ENCODE data around the gene PCYOX1L.
A peak's percentile ranks its signal among the peaks of the same experiment; 100 is the strongest.

PCYOX1L gene

DNA sequence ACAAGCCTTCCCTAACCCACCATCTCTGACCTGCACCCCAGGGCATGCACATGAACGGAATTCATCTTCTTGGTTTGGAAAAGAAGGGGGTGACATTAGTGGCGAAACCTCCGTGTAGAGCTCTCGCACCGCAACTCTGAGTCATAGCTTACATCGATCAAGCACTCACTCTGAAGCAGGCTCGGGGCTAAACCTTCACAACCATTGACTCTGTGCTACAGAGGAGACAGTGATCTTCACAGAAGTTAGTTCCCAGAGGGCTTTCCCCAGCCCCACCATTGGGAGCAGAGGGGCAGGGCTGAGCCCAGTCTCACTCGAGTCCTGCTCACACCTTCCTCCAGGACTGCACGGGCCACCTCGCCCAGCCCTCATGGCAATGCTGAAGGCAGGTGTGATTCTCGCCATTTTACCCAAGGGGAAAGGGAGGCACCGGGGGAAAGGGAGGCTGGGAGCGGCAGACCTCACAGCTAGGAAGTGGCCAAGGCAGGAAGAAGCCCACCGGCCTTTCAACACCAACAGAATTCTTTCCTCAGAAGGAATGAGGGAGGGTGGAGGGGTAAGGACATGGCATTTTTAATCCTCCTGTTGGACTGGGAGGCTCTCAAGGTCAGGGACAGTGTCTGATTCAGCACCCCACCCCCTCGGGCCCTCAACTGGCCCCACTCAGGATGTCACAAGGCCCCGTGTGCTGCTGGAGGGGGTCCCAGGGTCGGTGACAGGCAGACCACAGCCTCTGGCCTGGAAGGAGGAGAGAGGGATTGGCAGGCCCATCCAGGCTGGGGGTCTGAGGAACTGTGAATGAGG lies 47.1 kb downstream of the PCYOX1L start:
- Histone ChIP-seq H3K4me1 (peaks cover 0 to 55% (median 35%) of the 10 kb centered on the region in 4 donors), H3K9me3 (no peaks in the 10 kb centered on the region), H3K27me3 (no peaks in the 10 kb centered on the region), H3K36me3 (peaks cover 26 to 28% (median 28%) of the 10 kb centered on the region in 3 donors), H3K27ac (peak overlapping the region; percentile 90 to 98), H3K4me3 (peak overlapping the region; percentile 30 to 94)
- peak in 1 of 2 donors; percentile 70 for DNase-seq
- intact Hi-C loops (cut with DNase I; ENCODE audit: low total_unique reads), result no loop called here
- TF ChIP-seq, protein P1, sequence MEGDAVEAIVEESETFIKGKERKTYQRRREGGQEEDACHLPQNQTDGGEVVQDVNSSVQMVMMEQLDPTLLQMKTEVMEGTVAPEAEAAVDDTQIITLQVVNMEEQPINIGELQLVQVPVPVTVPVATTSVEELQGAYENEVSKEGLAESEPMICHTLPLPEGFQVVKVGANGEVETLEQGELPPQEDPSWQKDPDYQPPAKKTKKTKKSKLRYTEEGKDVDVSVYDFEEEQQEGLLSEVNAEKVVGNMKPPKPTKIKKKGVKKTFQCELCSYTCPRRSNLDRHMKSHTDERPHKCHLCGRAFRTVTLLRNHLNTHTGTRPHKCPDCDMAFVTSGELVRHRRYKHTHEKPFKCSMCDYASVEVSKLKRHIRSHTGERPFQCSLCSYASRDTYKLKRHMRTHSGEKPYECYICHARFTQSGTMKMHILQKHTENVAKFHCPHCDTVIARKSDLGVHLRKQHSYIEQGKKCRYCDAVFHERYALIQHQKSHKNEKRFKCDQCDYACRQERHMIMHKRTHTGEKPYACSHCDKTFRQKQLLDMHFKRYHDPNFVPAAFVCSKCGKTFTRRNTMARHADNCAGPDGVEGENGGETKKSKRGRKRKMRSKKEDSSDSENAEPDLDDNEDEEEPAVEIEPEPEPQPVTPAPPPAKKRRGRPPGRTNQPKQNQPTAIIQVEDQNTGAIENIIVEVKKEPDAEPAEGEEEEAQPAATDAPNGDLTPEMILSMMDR (IDR thresholded peaks at IDR 0.05), result no peak

DNA sequence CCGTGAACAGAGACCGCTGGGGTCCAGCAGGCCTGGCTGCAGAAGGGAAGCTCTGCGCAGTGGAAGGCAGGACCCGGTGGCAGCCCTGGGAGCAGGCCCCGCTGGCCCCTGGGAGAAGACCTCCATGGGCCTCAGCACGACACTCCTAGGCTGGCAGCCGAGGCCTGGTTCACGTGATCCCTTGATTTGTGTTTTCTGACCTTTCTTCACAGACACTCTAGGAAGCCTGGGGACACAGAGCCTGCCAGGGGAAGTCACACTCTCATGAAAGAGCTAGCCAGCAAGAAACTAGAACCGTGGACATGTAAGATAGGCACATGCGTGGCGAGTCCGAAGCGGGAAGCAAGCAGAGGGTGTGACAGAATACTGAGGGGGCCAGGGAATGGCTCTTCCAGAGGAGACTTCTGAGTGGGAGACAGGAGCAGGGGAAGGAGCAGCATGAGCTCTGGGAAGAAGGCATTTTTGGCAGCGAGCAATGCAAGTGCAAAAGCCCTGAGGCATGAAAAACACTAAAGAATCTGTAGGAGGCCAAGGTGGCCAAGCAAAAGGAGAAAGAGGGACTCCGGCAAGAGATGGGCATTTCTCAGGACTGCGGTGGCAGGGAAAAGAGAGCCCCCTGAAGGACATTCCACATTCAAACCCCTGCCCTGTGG lies 47.8 kb downstream of the PCYOX1L start:
- Histone ChIP-seq H3K4me3 (peak overlapping the region; percentile 66 to 94), H3K4me1 (peaks cover 0 to 48% (median 35%) of the 10 kb centered on the region in 4 donors), H3K36me3 (peaks cover 33 to 35% (median 35%) of the 10 kb centered on the region in 3 donors), H3K9me3 (no peaks in the 10 kb centered on the region), H3K27ac (peak overlapping the region; percentile 90 to 98), H3K27me3 (no peaks in the 10 kb centered on the region)
- peak; percentile 70 to 93 for DNase-seq
- intact Hi-C loops (cut with DNase I; ENCODE audit: low total_unique reads), result loop anchor here (2.0 kb wide), 1 partner anchor 23 kb away; no protein-coding TSS in a partner anchor
- TF ChIP-seq, protein P1 (IDR thresholded peaks at IDR 0.05), result no peak

DNA sequence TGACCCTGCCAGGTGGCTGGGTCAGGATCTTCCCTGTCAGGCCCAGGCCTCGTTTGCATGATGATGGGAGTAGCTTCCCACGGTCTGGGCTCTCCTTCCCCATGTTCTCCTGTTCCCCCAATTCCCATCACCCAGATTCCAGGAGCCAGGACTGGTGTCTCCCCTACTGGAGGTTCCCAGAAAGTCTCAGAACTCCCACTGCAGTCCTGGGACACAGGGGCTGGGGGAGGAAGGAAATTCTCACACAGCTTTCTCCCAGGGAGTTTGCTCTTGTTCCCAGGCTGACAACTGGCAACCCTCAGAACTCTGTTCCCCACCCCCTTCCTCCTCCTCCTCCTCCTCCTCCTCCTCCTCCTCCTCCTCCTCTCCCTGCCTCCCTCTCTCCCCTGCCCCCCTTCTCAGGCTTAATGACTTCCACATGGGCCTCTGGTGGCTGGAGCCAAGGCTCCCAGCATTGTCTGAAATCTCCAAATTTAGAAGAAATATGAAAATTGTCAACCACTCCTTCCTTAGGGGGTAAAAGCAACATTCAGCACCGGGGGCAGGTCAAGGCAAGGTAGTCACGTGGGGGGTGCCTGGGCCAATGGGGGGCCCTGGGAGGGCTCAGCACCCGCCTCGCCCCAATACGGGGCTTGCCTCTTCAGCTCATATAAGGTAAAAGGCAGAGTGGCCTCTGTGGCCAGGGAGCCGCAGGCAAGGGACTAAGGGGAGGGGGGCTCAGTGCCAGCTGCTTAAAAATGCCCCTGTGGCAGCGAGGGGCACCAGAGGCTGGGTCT lies 48.5 kb downstream of the PCYOX1L start:
- peaks cover 40 to 42% (median 42%) of the 10 kb centered on the region in 3 donors for H3K36me3 ChIP-seq
- H3K27me3 ChIP-seq, result no peaks in the 10 kb centered on the region
- intact Hi-C loops (cut with DNase I; ENCODE audit: low total_unique reads), result loop anchor here (2.0 kb wide), 1 partner anchor 24 kb away; no protein-coding TSS in a partner anchor
- TF ChIP-seq, protein P1 (IDR thresholded peaks at IDR 0.05), result peak in 1 of 2 experiments; percentile 15
- H3K9me3 ChIP-seq, result no peaks in the 10 kb centered on the region
- peaks cover 0 to 46% (median 33%) of the 10 kb centered on the region in 4 donors for H3K4me1 ChIP-seq
- H3K4me3 ChIP-seq, result peak overlapping the region; percentile 66 to 94
- peak; percentile 88 to 98 for DNase-seq
- H3K27ac ChIP-seq, result peak overlapping the region; percentile 90 to 98

DNA sequence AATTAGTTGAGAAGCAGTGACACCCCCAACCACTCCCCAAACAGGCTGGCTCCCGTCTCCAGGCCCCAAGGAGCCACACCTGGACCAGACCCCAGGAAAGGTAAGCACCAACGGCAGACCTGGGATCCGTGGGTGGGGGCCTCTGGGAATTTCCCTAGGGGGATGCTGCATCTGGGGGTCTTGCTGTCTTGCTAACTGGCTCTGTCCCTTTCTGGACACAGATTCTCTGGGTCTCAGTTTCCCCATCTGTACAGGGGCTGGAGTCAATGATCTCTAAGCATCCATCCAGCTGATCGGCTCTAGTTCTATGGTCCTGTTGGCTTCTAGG lies 49.1 kb downstream of the PCYOX1L start:
- DNase-seq, result no peak
- no peaks in the 10 kb centered on the region for H3K9me3 ChIP-seq
- H3K27me3 ChIP-seq, result no peaks in the 10 kb centered on the region
- intact Hi-C loops (cut with DNase I; ENCODE audit: low total_unique reads), result loop anchor here (2.0 kb wide), 1 partner anchor 24 kb away; no protein-coding TSS in a partner anchor
- H3K27ac ChIP-seq, result peak overlapping the region; percentile 90 to 98
- peaks cover 46 to 48% (median 47%) of the 10 kb centered on the region in 3 donors for H3K36me3 ChIP-seq
- TF ChIP-seq, protein P1 (IDR thresholded peaks at IDR 0.05), result no peak
- H3K4me3 ChIP-seq, result peak overlapping the region; percentile 66 to 94
- peaks cover 0 to 43% (median 31%) of the 10 kb centered on the region in 4 donors for H3K4me1 ChIP-seq
